Measurements from ENCODE around the gene SBF2. TPM values are rescaled to one million over a fixed set of nuclear protein-coding genes. Genes with fewer than 3 reads are reported as not detected.
"Not testable (repeated sequence)": the region's sequence is repeated elsewhere in the genome, so short reads cannot be mapped to it uniquely, and the experiment has no call there.

The SBF2 gene
- polyA plus RNA-seq, 1 donor (not counting 4 experiments of a cell fraction or from before 2014, with no cell fraction given), result 24.5 TPM

- no peaks in the 10 kb centered on the region for H3K9me3 ChIP-seq (ENCODE audit: control insufficient read depth, low read depth, low read length)
- no peaks in the 10 kb centered on the region for H3K27me3 ChIP-seq (ENCODE audit: control insufficient read depth, extremely low read depth, insufficient read depth, low read length)
- FAIRE-seq (no peak), DNase-seq (ENCODE audit: low read depth, low spot score) (no peak)
- H3K4me1 ChIP-seq (ENCODE audit: control insufficient read depth, extremely low read depth, insufficient read depth, low read length), result no peaks in the 10 kb centered on the region
- no peaks in the 10 kb centered on the region for H3K36me3 ChIP-seq (ENCODE audit: control insufficient read depth in 2 of 2, extremely low read depth in 1 of 2, insufficient read depth in 2 of 2, low read length in 2 of 2)
- H3K79me2 ChIP-seq (ENCODE audit: control insufficient read depth, insufficient read depth, low read length), result no peaks in the 10 kb centered on the region
- no peak overlapping the region for H3K27ac ChIP-seq (ENCODE audit: control insufficient read depth, insufficient read depth, low read length)
- TF ChIP-seq CTCF (optimal IDR thresholded peaks at IDR 0.05 in 1 of 3, IDR thresholded peaks at IDR 0.05 in 1 of 3, conservative IDR thresholded peaks at IDR 0.05 in 1 of 3; ENCODE audit: extremely low read depth in 1 of 3, insufficient read depth in 2 of 3, low read length in 3 of 3) (no peak), EZH2 (IDR thresholded peaks at IDR 0.05; ENCODE audit: low read length) (no peak)
- H3K9ac ChIP-seq (ENCODE audit: control insufficient read depth, extremely low read depth, insufficient read depth, low read length), result no peak overlapping the region
- no peaks in the 10 kb centered on the region for H3K9me1 ChIP-seq (ENCODE audit: control insufficient read depth, extremely low read depth, insufficient read depth, low read length)
- H3K4me3 ChIP-seq (ENCODE audit: control insufficient read depth in 2 of 3, extremely low read depth in 1 of 3, insufficient read depth in 2 of 3, low read depth in 1 of 3, low read length in 3 of 3), result no peak overlapping the region
- no peak overlapping the region for H2AFZ ChIP-seq (ENCODE audit: control insufficient read depth, low read length)
- no peaks in the 10 kb centered on the region for H4K20me1 ChIP-seq (ENCODE audit: control insufficient read depth, extremely low read depth, insufficient read depth, low read length)
- no peak overlapping the region for H3K4me2 ChIP-seq (ENCODE audit: control insufficient read depth, extremely low read depth, insufficient read depth, low read depth, low read length)
- dilution Hi-C loops (cut with MboI; ENCODE audit: extremely low pct_ligation_motif_present, low sequenced_read_pairs), result no loop called here
These were observed 350.5 kb downstream of the SBF2 start for GRCh38 chr11:9943386-9944110.

GRCh38 chr11:9941991-9942390 is 352.0 kb downstream of the SBF2 start:
- Histone ChIP-seq H3K4me2 (ENCODE audit: control insufficient read depth, extremely low read depth, insufficient read depth, low read depth, low read length) (no peak overlapping the region), H3K27ac (ENCODE audit: control insufficient read depth, insufficient read depth, low read length) (no peak overlapping the region), H3K36me3 (ENCODE audit: control insufficient read depth in 2 of 2, extremely low read depth in 1 of 2, insufficient read depth in 2 of 2, low read length in 2 of 2) (no peaks in the 10 kb centered on the region), H3K4me3 (ENCODE audit: control insufficient read depth in 2 of 3, extremely low read depth in 1 of 3, insufficient read depth in 2 of 3, low read depth in 1 of 3, low read length in 3 of 3) (no peak overlapping the region), H3K9ac (ENCODE audit: control insufficient read depth, extremely low read depth, insufficient read depth, low read length) (no peak overlapping the region), H3K9me3 (ENCODE audit: control insufficient read depth, low read depth, low read length) (no peaks in the 10 kb centered on the region), H3K79me2 (ENCODE audit: control insufficient read depth, insufficient read depth, low read length) (no peaks in the 10 kb centered on the region), H3K4me1 (ENCODE audit: control insufficient read depth, extremely low read depth, insufficient read depth, low read length) (no peaks in the 10 kb centered on the region), H2AFZ (ENCODE audit: control insufficient read depth, low read length) (no peak overlapping the region), H3K9me1 (ENCODE audit: control insufficient read depth, extremely low read depth, insufficient read depth, low read length) (no peaks in the 10 kb centered on the region), H4K20me1 (ENCODE audit: control insufficient read depth, extremely low read depth, insufficient read depth, low read length) (no peaks in the 10 kb centered on the region), H3K27me3 (ENCODE audit: control insufficient read depth, extremely low read depth, insufficient read depth, low read length) (no peaks in the 10 kb centered on the region)
- FAIRE-seq, result no peak
- DNase-seq (ENCODE audit: low read depth, low spot score), result no peak
- dilution Hi-C loops (cut with MboI; ENCODE audit: extremely low pct_ligation_motif_present, low sequenced_read_pairs), result no loop called here
- no peak for TF ChIP-seq EZH2 (IDR thresholded peaks at IDR 0.05; ENCODE audit: low read length)
- TF ChIP-seq CTCF (optimal IDR thresholded peaks at IDR 0.05 in 1 of 3, IDR thresholded peaks at IDR 0.05 in 1 of 3, conservative IDR thresholded peaks at IDR 0.05 in 1 of 3; ENCODE audit: extremely low read depth in 1 of 3, insufficient read depth in 2 of 3, low read length in 3 of 3), result no peak

GRCh38 chr11:9939150-9939549 is 354.9 kb downstream of the SBF2 start:
- DNase-seq (ENCODE audit: low read depth, low spot score); H4K20me1 ChIP-seq (ENCODE audit: control insufficient read depth, extremely low read depth, insufficient read depth, low read length); H3K79me2 ChIP-seq (ENCODE audit: control insufficient read depth, insufficient read depth, low read length); dilution Hi-C loops (cut with MboI; ENCODE audit: extremely low pct_ligation_motif_present, low sequenced_read_pairs); H3K4me2 ChIP-seq (ENCODE audit: control insufficient read depth, extremely low read depth, insufficient read depth, low read depth, low read length); H3K9me1 ChIP-seq (ENCODE audit: control insufficient read depth, extremely low read depth, insufficient read depth, low read length); H3K27me3 ChIP-seq (ENCODE audit: control insufficient read depth, extremely low read depth, insufficient read depth, low read length); H3K27ac ChIP-seq (ENCODE audit: control insufficient read depth, insufficient read depth, low read length); H3K4me3 ChIP-seq (ENCODE audit: control insufficient read depth in 2 of 3, extremely low read depth in 1 of 3, insufficient read depth in 2 of 3, low read depth in 1 of 3, low read length in 3 of 3); H3K9me3 ChIP-seq (ENCODE audit: control insufficient read depth, low read depth, low read length); FAIRE-seq; H2AFZ ChIP-seq (ENCODE audit: control insufficient read depth, low read length); H3K4me1 ChIP-seq (ENCODE audit: control insufficient read depth, extremely low read depth, insufficient read depth, low read length); H3K36me3 ChIP-seq (ENCODE audit: control insufficient read depth in 2 of 2, extremely low read depth in 1 of 2, insufficient read depth in 2 of 2, low read length in 2 of 2); H3K9ac ChIP-seq (ENCODE audit: control insufficient read depth, extremely low read depth, insufficient read depth, low read length): not testable (repeated sequence)

Data from keratinocyte (primary cell).